Measurements from ENCODE around the gene VEZF1. TPM values are rescaled to one million over a fixed set of nuclear protein-coding genes. Genes with fewer than 3 reads are reported as not detected.

The VEZF1 gene
- total RNA-seq, 2 donors from 2014 or later = 65.9 to 77.1 TPM

DNA sequence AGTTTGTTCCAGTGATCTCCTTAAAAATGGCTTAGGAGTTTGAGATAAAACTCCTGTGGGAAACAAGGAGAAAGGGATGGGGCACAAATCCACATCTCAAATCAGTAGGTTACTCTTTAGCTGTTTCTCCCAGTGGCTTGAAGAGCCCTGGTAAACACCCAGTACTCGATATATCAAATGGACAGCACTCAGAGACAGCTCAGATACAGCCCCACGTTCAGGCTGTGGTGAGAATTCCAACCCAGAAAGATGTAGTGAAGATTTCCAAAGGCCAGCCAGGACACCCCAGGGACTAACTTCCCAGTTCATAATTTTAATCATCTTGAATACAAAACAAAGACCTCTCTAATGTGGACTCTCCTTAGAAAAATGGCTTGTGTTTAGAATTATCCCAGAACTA is 6.4 kb upstream of the VEZF1 start:
- DNase-seq (ENCODE audit: low spot score) = no peak
- Histone ChIP-seq H3K27me3 (no peaks in the 10 kb centered on the region), H3K27ac (peak overlapping the region; percentile 61 to 67), H3K4me3 (no peak overlapping the region), H3K36me3 (peaks cover 6% of the 10 kb centered on the region), H3K9me3 (no peaks in the 10 kb centered on the region), H3K4me1 (peaks cover 0 to 27% of the 10 kb centered on the region in 2 donors)
- TF ChIP-seq CTCF (IDR thresholded peaks at IDR 0.05) = no peak

DNA sequence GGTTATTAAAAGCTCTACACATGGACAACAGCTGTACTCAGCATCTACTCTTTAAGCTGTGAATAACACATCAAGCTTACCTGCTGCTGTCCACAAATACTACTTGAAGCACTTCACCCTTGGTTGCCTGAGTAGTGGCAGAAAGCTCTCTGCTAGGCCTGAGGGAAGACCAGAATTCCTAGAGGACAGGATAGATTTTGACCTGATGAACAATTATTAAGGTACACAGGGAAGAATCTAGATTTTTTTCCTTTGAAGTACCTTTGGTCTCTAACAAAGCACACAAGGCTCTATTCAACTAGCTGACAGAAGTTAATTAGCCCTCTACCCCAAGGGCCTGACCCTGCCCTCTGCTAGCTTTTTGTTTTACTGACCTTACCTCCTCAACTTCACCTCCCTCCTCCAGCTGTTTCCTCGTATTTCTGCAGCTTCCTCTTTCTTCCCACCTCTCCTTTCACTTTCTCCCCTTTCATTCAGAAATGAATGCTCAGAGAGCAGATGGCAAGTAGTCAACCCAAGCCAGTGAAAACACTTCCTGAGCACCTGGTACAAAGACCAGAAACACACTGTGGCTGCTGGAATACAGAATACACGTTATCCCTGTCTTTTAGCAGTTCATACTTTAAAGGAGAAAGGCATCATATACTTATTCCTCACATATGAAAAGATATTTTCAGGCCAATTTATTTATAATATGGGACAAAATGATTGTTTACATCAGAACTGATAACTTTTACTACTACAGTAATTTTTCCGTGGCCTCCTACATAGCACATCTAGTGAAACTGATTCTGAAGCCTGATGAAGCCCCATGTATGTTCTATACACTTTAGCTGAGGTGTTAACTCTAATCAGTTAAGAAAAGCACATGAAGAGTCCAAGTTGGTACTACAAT is 5.7 kb upstream of the VEZF1 start:
- no peak for DNase-seq (ENCODE audit: low spot score)
- peaks cover 6% of the 10 kb centered on the region for H3K36me3 ChIP-seq
- TF ChIP-seq CTCF (IDR thresholded peaks at IDR 0.05) = no peak
- peaks cover 0 to 35% of the 10 kb centered on the region in 2 donors for H3K4me1 ChIP-seq
- no peaks in the 10 kb centered on the region for H3K27me3 ChIP-seq
- no peak overlapping the region for H3K4me3 ChIP-seq
- peak overlapping the region; percentile 61 to 67 for H3K27ac ChIP-seq
- H3K9me3 ChIP-seq = no peaks in the 10 kb centered on the region

DNA sequence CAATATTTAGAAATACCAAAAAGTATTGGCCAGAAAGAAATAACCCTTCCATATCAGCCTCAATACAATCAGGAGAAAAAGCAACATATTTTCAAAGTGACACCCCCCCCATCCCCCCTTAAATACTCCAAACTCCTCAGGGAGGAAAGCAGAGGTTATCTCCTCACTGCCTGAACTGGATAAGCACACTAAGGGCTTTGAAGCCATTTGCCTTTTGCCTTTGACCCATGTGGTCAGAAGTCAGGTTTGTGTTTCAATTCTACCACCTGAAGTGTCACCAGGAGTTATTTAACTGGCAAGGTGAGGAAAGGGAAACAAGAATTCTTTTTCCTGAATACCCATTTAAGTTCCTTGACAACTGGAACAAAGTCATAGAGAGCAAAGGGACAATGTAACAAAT is 3.5 kb upstream of the VEZF1 start:
- no peaks in the 10 kb centered on the region for H3K27me3 ChIP-seq
- H3K36me3 ChIP-seq = no peaks in the 10 kb centered on the region
- TF ChIP-seq CTCF (IDR thresholded peaks at IDR 0.05) = no peak
- H3K4me3 ChIP-seq = no peak overlapping the region
- H3K9me3 ChIP-seq = no peaks in the 10 kb centered on the region
- peaks cover 0 to 40% of the 10 kb centered on the region in 2 donors for H3K4me1 ChIP-seq
- no peak for DNase-seq (ENCODE audit: low spot score)
- peak overlapping the region in 1 of 2 donors; percentile 99 for H3K27ac ChIP-seq

- Histone ChIP-seq H3K36me3 (no peaks in the 10 kb centered on the region), H3K9me3 (no peaks in the 10 kb centered on the region), H3K27me3 (no peaks in the 10 kb centered on the region), H3K4me3 (no peak overlapping the region), H3K27ac (peak overlapping the region; percentile 98 to 99), H3K4me1 (peaks cover 0 to 48% of the 10 kb centered on the region in 2 donors)
- no peak for TF ChIP-seq CTCF (IDR thresholded peaks at IDR 0.05)
- no peak for DNase-seq (ENCODE audit: low spot score)
These were observed 2.0 kb upstream of the VEZF1 start for GRCh38 chr17:57990037-57990436.

GRCh38 chr17:57988301-57989250 is 522 bp upstream of the VEZF1 start:
- H3K9me3 ChIP-seq = no peaks in the 10 kb centered on the region

More at GRCh38 chr17:57988301-57989250, 522 bp upstream of the VEZF1 start:
- TF ChIP-seq CTCF (IDR thresholded peaks at IDR 0.05) = no peak
- DNase-seq (ENCODE audit: low spot score) = no peak
- Histone ChIP-seq H3K27ac (peak overlapping the region; percentile 98 to 99), H3K36me3 (no peaks in the 10 kb centered on the region), H3K27me3 (no peaks in the 10 kb centered on the region), H3K4me3 (peak overlapping the region; percentile 87 to 91), H3K4me1 (peaks cover 0 to 51% of the 10 kb centered on the region in 2 donors)

Measured in right atrium auricular region (tissue), 2 donors.